ENCODE results near the gene ACKR3.

- TF ChIP-seq POLR2A (IDR thresholded peaks at IDR 0.05; ENCODE audit: low read depth, low read length) (no peak), POLR2AphosphoS5 (IDR thresholded peaks at IDR 0.05; ENCODE audit: low read depth, low read length) (no peak), TAF1 (IDR thresholded peaks at IDR 0.05; ENCODE audit: borderline replicate concordance, low read depth, low read length) (no peak)
Observed at GRCh38 chr2:236603361-236604015, 33.9 kb downstream of the ACKR3 start.
